ENCODE measurements around the gene CACNA2D2.

- TF ChIP-seq CTCF (IDR thresholded peaks at IDR 0.05) (no peak), POLR2A (IDR thresholded peaks at IDR 0.05) (no peak)
Observed at GRCh38 chr3:50370594-50370993, 132.8 kb downstream of the CACNA2D2 start.
